IPS-18c (cell line): ENCODE data around the gene KCNMB1.

Experiments
- H3K4me3 ChIP-seq: 2 replicates; pipeline ENCODE4 v1.7.0; 2013; ENCODE audit warnings: low read depth, mild to moderate bottlenecking, low read length, moderate library complexity; ENCODE audit not compliant: insufficient read depth
- H3K9me3 ChIP-seq: one replicate; pipeline ENCODE4 v1.6.1; 2013; ENCODE audit warnings: mild to moderate bottlenecking, low read length, moderate library complexity; ENCODE audit not compliant: control insufficient read depth, insufficient read depth

KCNMB1 gene

GRCh38 chr5:170361616-170362015 lies 27.6 kb downstream of the KCNMB1 start:
- no peak overlapping the region for H3K4me3 ChIP-seq

GRCh38 chr5:170361116-170361515 lies 28.1 kb downstream of the KCNMB1 start:
- Histone ChIP-seq H3K9me3 (no peaks in the 10 kb centered on the region), H3K4me3 (no peak overlapping the region)

More at GRCh38 chr5:170361616-170362015, 27.6 kb downstream of the KCNMB1 start:
- no peaks in the 10 kb centered on the region for H3K9me3 ChIP-seq

GRCh38 chr5:170360709-170361108 lies 28.5 kb downstream of the KCNMB1 start:
- Histone ChIP-seq H3K9me3 (no peaks in the 10 kb centered on the region), H3K4me3 (no peak overlapping the region)

GRCh38 chr5:170357955-170358444 lies 31.2 kb downstream of the KCNMB1 start:
- Histone ChIP-seq H3K4me3 (no peak overlapping the region), H3K9me3 (no peaks in the 10 kb centered on the region)

- no peaks in the 10 kb centered on the region for H3K9me3 ChIP-seq
- H3K4me3 ChIP-seq: no peak overlapping the region
These were observed 33.5 kb downstream of the KCNMB1 start for GRCh38 chr5:170355601-170356098.

- no peaks in the 10 kb centered on the region for H3K9me3 ChIP-seq
- H3K4me3 ChIP-seq: no peak overlapping the region
These were observed 35.2 kb downstream of the KCNMB1 start for GRCh38 chr5:170353961-170354360.

- Histone ChIP-seq H3K9me3 (no peaks in the 10 kb centered on the region), H3K4me3 (no peak overlapping the region)
These were observed 36.0 kb downstream of the KCNMB1 start for GRCh38 chr5:170353011-170353761.

- Histone ChIP-seq H3K4me3 (no peak overlapping the region), H3K9me3 (peaks cover under 1% of the 10 kb centered on the region)
These were observed 41.0 kb downstream of the KCNMB1 start for GRCh38 chr5:170348137-170348633.

GRCh38 chr5:170347022-170347567 lies 42.1 kb downstream of the KCNMB1 start:
- Histone ChIP-seq H3K4me3 (no peak overlapping the region), H3K9me3 (peaks cover 3% of the 10 kb centered on the region)

- Histone ChIP-seq H3K9me3 (peaks cover 10% of the 10 kb centered on the region), H3K4me3 (no peak overlapping the region)
These were observed 43.2 kb downstream of the KCNMB1 start for GRCh38 chr5:170345971-170346370.

GRCh38 chr5:170343177-170343576 lies 46.0 kb downstream of the KCNMB1 start:
- peaks cover 10% of the 10 kb centered on the region for H3K9me3 ChIP-seq
- H3K4me3 ChIP-seq: no peak overlapping the region

GRCh38 chr5:170342153-170342725 lies 46.9 kb downstream of the KCNMB1 start:
- H3K4me3 ChIP-seq: no peak overlapping the region
- H3K9me3 ChIP-seq: peaks cover 10% of the 10 kb centered on the region

- no peak overlapping the region for H3K4me3 ChIP-seq
- H3K9me3 ChIP-seq: peaks cover 10% of the 10 kb centered on the region
These were observed 47.6 kb downstream of the KCNMB1 start for GRCh38 chr5:170341545-170341944.

GRCh38 chr5:170339780-170340167 lies 49.4 kb downstream of the KCNMB1 start:
- Histone ChIP-seq H3K9me3 (peaks cover 10% of the 10 kb centered on the region), H3K4me3 (no peak overlapping the region)

- no peak overlapping the region for H3K4me3 ChIP-seq
These were observed 50.0 kb downstream of the KCNMB1 start for GRCh38 chr5:170338933-170339779.

GRCh38 chr5:170338291-170338690 lies 50.9 kb downstream of the KCNMB1 start:
- Histone ChIP-seq H3K4me3 (no peak overlapping the region), H3K9me3 (peaks cover 10% of the 10 kb centered on the region)

More at GRCh38 chr5:170338933-170339779, 50.0 kb downstream of the KCNMB1 start:
- H3K9me3 ChIP-seq: peaks cover 10% of the 10 kb centered on the region
